ENCODE data around the gene LINGO1. TPM values are rescaled to one million over a fixed set of nuclear protein-coding genes. Genes with fewer than 3 reads are reported as not detected.

LINGO1 gene
- polyA plus RNA-seq, 3 donors, result not detected

GRCh38 chr15:77566092-77566491 lies 66.6 kb downstream of the LINGO1 start:
- Histone ChIP-seq H3K4me3 (replicated peaks in 1 of 3; ENCODE audit: low read depth in 2 of 3, low read length in 3 of 3) (no peak overlapping the region), H3K27ac (ENCODE audit: low read depth in 1 of 2, low read length in 2 of 2) (no peak overlapping the region), H3K79me2 (ENCODE audit: insufficient read depth, low read length) (no peaks in the 10 kb centered on the region), H3K9me3 (replicated peaks in 1 of 2; ENCODE audit: control insufficient read depth in 1 of 2, insufficient read depth in 1 of 2, low read length in 2 of 2) (no peaks in the 10 kb centered on the region), H3K4me2 (replicated peaks; ENCODE audit: extremely low read depth, low read length, poor library complexity, severe bottlenecking) (no peak overlapping the region), H3K36me3 (replicated peaks in 1 of 2; ENCODE audit: control insufficient read depth in 1 of 2, insufficient read depth in 2 of 2, low read length in 2 of 2) (no peaks in the 10 kb centered on the region), H3K4me1 (ENCODE audit: control insufficient read depth in 1 of 2, insufficient read depth in 2 of 2, low read length in 2 of 2) (peaks cover 8 to 9% of the 10 kb centered on the region in 2 donors), H3K27me3 (ENCODE audit: control insufficient read depth in 2 of 2, insufficient read depth in 2 of 2, low read length in 2 of 2) (no peaks in the 10 kb centered on the region), H3K9ac (ENCODE audit: insufficient read depth, low read length, poor library complexity, severe bottlenecking) (no peak overlapping the region), H4K20me1 (ENCODE audit: insufficient read depth, low read length) (no peaks in the 10 kb centered on the region), H2AFZ (ENCODE audit: insufficient read depth, low read depth, low read length, poor library complexity, severe bottlenecking) (no peak overlapping the region)
- Mint-ChIP-seq H3K9me3 (peaks cover 0 to 2% (median 0%) of the 10 kb centered on the region in 7 donors), H3K27me3 (ENCODE audit: low read depth in 3 of 3) (peaks cover 5 to 7% (median 5%) of the 10 kb centered on the region in 3 donors), H3K4me3 (no peak overlapping the region), H3K27ac (no peak overlapping the region), H3K36me3 (no peaks in the 10 kb centered on the region), H3K4me1 (peaks cover 11% of the 10 kb centered on the region)
- 98% methylated on average over 4 of the region's 4 CpGs for WGBS (ENCODE audit: insufficient coverage)
- no peak for DNase-seq
- no peak for TF ChIP-seq CTCF (IDR thresholded peaks at IDR 0.05)
- intact Hi-C loops (cut with micrococcal nuclease), result no loop called here

GRCh38 chr15:77565378-77565915 lies 67.3 kb downstream of the LINGO1 start:
- no peaks in the 10 kb centered on the region for H4K20me1 ChIP-seq (ENCODE audit: insufficient read depth, low read length)
- Mint-ChIP-seq H3K36me3 (no peaks in the 10 kb centered on the region), H3K4me1 (peaks cover 11% of the 10 kb centered on the region), H3K9me3 (peaks cover 0 to 3% (median 0%) of the 10 kb centered on the region in 7 donors), H3K27ac (peak overlapping the region in 1 of 7 donors; percentile 58), H3K4me3 (no peak overlapping the region), H3K27me3 (ENCODE audit: low read depth in 3 of 3) (peaks cover 5 to 7% (median 5%) of the 10 kb centered on the region in 3 donors)
- no peak overlapping the region for H3K4me3 ChIP-seq (replicated peaks in 1 of 3; ENCODE audit: low read depth in 2 of 3, low read length in 3 of 3)
- 95% methylated on average over 23 of the region's 25 CpGs for WGBS (ENCODE audit: insufficient coverage)
- H3K27me3 ChIP-seq (ENCODE audit: control insufficient read depth in 2 of 2, insufficient read depth in 2 of 2, low read length in 2 of 2), result no peaks in the 10 kb centered on the region
- no peak overlapping the region for H3K9ac ChIP-seq (ENCODE audit: insufficient read depth, low read length, poor library complexity, severe bottlenecking)
- no peak for DNase-seq
- H3K27ac ChIP-seq (ENCODE audit: low read depth in 1 of 2, low read length in 2 of 2), result no peak overlapping the region
- intact Hi-C loops (cut with micrococcal nuclease), result no loop called here
- H2AFZ ChIP-seq (ENCODE audit: insufficient read depth, low read depth, low read length, poor library complexity, severe bottlenecking), result no peak overlapping the region
- H3K79me2 ChIP-seq (ENCODE audit: insufficient read depth, low read length), result no peaks in the 10 kb centered on the region
- H3K4me1 ChIP-seq (ENCODE audit: control insufficient read depth in 1 of 2, insufficient read depth in 2 of 2, low read length in 2 of 2), result peaks cover 8 to 9% of the 10 kb centered on the region in 2 donors
- no peak for TF ChIP-seq CTCF (IDR thresholded peaks at IDR 0.05)
- no peak overlapping the region for H3K4me2 ChIP-seq (replicated peaks; ENCODE audit: extremely low read depth, low read length, poor library complexity, severe bottlenecking)
- H3K9me3 ChIP-seq (replicated peaks in 1 of 2; ENCODE audit: control insufficient read depth in 1 of 2, insufficient read depth in 1 of 2, low read length in 2 of 2), result no peaks in the 10 kb centered on the region
- H3K36me3 ChIP-seq (replicated peaks in 1 of 2; ENCODE audit: control insufficient read depth in 1 of 2, insufficient read depth in 2 of 2, low read length in 2 of 2), result no peaks in the 10 kb centered on the region

Measured in CD14-positive monocyte (primary cell).